Measurements from ENCODE around the gene ENDOU.
"Not testable (repeated sequence)": the region's sequence is repeated elsewhere in the genome, so short reads cannot be mapped to it uniquely, and the experiment has no call there.

Gene ENDOU

GRCh38 chr12:47717046-47717442 is 8.2 kb downstream of the ENDOU start:
- DNase-seq: no peak

- no peak for DNase-seq
These were observed 9.3 kb downstream of the ENDOU start for GRCh38 chr12:47715877-47716548.

DNA sequence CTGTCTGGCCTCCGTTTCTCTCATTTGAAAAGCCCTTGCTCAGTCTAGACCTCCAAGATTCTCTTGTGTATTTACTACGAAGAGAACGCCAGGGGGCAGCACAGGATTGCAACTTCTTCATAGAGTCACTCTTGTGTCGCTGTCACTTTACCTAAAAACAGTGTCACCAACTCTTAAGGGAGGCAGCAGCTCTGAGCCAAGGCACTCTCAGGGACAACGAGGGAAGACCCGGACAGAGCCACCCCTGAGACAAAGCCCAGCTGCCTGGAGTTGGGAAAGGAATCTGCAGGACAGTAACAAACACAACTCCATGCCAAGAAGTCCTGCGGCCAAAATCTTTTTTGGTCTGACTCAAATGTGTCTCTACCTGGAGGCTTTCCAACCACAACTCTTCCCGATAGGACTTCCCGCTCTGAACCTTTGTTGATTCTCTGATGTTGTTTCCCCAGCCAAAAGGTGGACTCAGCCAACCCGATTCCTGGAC is 9.9 kb downstream of the ENDOU start:
- DNase-seq: peak; percentile 81

DNA sequence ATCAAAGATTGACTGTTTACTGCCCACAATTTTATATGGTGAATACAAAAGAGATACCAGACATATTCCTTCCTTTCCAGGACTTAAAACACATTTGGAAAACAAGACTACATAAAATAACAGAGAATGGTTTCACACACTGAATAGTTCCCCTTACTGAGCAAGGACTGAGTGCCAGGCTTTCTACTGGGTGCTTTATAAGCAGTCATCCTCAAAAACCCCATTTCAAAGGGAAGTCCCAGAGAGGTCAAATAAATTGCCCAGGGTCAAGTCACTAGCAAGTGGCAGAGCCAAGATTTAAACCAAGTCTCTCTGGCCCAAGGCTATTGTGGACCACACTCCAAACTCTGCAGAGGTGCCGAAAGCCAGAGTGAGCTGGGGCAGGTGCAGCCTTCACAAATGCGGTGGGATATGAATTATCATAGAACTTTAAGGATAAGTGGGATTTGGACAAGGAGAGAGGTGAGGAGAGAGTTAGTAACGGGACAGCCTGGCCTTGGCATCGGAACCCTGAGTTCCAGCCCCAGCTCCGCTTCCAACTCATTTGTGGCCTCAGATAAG is 10.4 kb downstream of the ENDOU start:
- no peak for DNase-seq

DNA sequence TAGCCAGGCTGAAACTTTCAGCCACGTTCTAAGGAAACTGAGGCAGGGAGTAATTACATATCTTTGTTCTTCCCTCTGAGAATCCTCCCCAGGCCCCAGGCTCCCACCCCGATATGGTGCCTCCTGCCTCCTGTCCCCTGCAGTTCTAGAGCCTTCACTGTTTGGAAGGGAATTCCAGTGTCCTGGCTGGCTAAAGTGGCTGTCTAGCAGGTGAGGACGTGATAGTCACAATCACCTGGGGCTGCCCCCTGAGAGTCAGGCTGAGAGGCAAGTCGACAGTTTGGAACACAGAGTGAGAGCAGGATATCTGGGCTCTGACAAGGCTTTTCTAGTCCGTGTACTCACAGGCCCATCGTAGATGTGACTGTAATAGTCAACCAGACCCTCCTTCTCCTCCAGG is 13.1 kb downstream of the ENDOU start:
- DNase-seq: no peak

DNA sequence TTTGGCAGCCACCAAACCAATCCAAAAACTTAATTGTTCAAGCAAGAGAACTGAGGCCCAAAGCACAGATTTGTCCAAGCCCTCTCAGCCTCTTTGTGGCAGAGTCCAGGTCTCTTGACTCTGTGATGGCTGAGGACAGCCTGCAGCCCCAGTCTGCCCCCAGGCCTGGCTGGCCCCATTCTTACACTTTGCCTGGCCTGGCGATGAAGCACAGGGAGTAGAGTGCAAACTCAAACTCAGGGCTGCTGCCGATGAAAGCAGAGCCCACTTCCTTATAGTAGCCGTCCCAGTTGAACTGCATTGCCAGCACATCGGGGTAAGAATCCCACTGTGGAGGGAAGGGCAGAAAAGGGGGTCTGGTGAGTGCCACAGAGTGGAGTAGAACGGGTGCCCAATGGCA is 13.8 kb downstream of the ENDOU start:
- no peak for DNase-seq

DNA sequence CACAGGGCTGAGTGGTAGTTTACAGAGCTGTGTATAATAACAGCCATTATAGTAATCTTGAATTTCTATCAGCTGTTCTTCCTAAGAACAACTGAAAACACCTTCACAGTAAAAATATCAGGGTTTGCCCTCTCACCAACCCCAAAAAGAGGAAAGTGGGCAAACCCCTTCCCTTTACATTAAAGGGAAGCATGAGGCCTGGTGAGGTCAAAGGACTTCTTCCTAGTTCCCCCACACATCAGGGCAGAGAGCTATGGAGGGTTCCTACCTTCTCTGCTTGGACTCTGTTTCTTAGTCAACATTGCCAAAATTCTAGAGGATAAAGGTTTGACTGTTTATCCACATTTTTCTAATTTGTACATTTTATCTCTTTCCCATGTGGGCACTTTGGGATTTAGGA is 15.0 kb downstream of the ENDOU start:
- DNase-seq: no peak

DNA sequence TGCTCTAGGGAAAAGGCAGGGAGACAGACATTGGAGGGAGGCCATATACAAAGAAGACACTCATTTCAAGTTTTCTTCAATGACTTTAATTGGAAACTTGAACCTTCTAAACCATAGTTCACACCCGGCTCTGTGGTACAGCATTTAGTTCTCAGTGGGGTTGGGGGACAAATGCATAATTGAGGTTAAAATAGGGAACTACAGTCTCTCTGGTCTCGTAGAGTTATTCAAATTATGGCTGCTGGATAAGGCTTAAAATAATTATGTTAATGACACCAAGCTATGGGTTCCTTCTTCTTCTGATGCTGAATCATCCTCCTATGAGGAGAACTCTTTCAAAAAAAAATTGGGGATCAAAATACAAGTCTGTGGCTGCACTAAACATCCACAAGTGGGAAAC is 15.6 kb downstream of the ENDOU start:
- DNase-seq: no peak

GRCh38 chr12:47709237-47709636 is 16.1 kb downstream of the ENDOU start:
- no peak for DNase-seq

GRCh38 chr12:47707905-47708543 is 17.3 kb downstream of the ENDOU start:
- DNase-seq: no peak

GRCh38 chr12:47707355-47707754 is 17.9 kb downstream of the ENDOU start:
- DNase-seq: no peak

DNA sequence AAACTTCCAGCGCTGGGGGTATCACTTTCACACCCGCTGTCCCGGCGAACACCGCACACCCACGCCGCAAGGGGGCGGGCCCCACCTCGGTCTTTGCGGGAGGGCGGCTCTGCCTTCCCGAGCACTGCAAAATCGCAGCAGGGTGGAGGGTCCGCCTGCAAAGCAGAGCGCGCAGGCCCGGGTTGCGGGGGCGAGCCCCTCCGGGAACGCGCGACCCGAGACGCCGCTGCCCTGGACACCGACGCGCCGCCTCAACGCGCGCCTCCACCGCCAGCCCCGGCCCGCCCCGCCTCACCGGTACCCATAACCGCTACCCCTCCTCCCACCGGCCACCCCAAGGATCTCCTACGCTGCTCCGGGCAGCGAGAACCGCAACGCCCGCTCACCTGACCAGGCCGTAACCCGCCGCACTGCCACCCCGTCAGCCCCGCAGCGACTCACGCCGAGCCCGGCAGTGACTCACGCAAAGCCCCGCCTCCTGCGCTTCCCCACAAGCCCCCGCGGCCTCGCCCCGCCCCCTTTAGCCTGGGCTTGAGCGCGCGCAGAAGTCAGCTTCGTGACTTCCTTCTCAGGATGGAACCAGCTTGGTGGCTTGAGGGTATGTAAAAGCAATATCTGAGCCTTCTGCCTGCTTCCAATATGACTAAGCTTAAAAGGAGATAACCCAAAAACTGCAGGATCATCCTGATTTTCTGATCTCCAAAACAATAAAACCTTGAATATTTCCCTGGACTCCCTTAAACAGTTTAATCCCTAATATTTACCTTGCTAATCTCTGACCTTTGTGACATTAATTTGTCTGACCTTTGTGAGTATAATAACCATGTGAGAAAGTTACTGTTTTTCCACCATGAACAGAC is 19.5 kb downstream of the ENDOU start, which contains the start of gene RPAP3:
Gene RPAP3, minus strand, starts transcription at position 465 of the 860 bp plus-strand sequence. CDS start 3,190 bp downstream, outside the sequence.
- peak; percentile 98 for DNase-seq

- no peak for DNase-seq
These were observed 20.1 kb downstream of the ENDOU start for GRCh38 chr12:47705229-47705565.

DNA sequence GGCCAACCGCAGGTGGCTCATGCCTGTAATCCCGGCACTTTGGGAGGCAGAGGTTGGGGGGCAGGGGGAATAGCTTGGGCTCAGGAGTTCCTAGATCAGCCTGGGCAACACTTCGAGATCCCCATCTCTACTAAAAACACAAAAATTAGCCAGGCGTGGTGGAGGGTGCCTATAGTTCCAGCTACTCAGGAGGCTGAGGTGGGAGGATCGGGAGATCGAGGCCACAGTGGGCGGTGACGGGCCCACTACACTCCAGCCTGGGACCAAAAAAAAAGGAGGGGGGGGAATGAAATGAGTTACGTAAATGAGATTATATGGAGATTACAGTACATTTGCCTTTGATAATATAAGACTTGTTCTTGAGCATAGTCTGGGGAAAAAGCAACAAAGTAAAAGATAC is 20.6 kb downstream of the ENDOU start:
- no peak for DNase-seq

DNA sequence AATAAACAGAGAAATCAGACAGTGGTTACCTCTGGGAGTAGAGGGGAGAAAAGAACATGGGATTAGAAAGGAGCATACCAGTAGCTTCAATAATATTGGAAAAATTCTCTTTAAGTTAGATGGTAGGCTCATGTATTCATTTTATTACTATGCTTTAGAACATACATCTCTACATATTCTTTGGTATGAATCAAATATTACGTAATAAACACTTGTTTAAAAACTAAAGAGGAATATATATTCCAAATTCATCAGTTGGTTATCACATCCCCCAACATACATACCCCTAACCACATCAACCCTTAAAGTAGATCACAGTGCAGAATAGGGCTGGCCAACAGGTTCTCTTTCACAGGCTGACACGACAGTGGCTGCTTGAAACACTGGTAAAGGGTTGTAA is 25.0 kb downstream of the ENDOU start:
- no peak for DNase-seq

GRCh38 chr12:47698631-47699030 is 26.7 kb downstream of the ENDOU start:
- DNase-seq: no peak

DNA sequence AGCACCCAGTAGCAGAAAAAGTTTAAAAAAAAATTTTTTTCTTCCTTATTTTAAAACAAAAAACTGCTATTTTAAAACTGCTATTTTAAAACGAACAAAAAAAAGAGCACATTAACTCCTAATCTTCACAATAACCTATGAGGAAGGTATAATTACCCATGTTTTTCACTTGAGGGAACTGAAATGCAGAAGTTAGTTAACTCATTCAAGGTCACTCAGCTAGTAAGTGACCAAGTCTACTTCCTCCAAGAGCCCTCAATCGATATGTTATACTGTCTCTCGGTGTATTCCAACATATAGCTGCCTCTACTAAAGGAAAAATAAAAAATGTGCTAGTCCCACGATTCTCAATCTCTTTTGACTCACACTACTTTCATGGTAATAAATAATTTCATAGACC is 27.2 kb downstream of the ENDOU start:
- DNase-seq: no peak

- no peak for DNase-seq
These were observed 36.1 kb downstream of the ENDOU start for GRCh38 chr12:47689215-47689614.

DNA sequence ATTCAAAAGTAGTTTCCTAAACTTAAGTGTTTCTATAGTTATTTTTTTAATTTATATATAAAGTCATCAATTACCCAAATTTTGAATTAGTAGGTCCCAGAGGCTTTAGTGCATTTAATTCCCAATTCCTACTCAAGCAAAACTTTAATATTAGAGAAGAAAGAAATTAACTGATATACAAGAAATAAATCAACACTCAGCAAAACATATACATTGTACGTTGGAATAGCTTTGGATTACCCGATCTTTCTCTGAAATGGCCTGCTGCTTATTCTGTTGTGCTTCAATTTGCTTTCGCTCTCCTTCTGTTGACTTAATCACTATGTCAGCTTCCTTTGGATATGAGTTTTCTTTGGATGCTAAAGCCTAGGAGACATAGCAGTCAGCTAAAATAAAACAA is 37.7 kb downstream of the ENDOU start:
- no peak for DNase-seq

- peak; percentile 12 for DNase-seq
These were observed 38.5 kb downstream of the ENDOU start for GRCh38 chr12:47686645-47687240.

- no peak for DNase-seq
These were observed 45.5 kb downstream of the ENDOU start for GRCh38 chr12:47679785-47680184.

DNA sequence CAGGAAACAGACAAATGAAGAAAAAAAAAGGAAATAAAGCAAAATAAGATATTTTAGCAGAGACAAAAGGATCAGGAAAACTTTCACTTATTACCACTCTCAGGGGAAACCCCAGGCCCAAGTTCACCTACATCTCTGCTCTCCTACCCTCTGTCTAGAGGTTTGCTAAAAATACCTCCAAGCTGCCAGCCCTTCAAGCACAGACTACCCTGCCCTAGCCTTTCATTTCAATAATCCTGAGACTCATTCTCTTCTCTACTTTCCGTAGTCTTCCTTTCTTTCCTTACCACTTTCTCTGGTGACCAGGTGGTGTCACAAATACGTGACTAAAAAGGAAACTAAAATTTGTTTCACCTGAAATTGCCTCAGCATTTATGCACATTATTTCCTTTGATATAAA is 53.2 kb downstream of the ENDOU start:
- no peak for DNase-seq

DNA sequence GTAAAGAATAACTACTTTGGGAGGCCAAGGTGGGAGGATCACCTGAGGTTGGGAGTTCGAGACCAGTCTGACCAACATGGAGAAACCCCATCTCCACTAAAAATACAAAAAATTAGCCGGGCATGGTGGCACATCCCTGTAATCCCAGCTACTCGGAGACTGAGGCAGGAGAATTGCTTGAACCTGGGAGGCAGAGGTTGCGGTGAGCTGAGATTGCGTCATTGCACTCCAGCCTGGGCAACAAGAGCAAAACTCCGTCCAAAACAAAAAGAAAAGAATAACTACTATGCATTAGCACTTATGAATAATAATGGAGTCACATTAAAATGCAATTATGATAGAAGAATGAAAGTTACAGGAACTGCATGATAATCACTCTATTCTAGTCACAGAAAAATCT is 57.4 kb downstream of the ENDOU start:
- DNase-seq: not testable (repeated sequence)
